Astrocyte (in vitro differentiated cells and primary cell): Measurements from ENCODE around the gene PMF1. TPM values are rescaled to one million over a fixed set of nuclear protein-coding genes. Genes with fewer than 3 reads are reported as not detected.
"Not testable (repeated sequence)": the region's sequence is repeated elsewhere in the genome, so short reads cannot be mapped to it uniquely, and the experiment has no call there.

Source experiments
- DNase-seq: peaks from one replicate; pipeline ENCODE4 v3.0.0-alpha.2; 2010; ENCODE audit warnings: low read depth
- FAIRE-seq: peaks from 2 replicates; lab custom pipeline; 2011; peaks lifted over from hg19 to GRCh38; lab: Jason Lieb, UNC
- H2AFZ ChIP-seq: 2 replicates; pipeline ENCODE4 v1.6.0; 2012; ENCODE audit warnings: low read depth, low read length, inconsistent platforms
- H3K27ac ChIP-seq: 2 replicates; pipeline ENCODE4 v1.5.1; 2011; ENCODE audit warnings: low read depth, low read length, inconsistent platforms
- H3K27me3 ChIP-seq: 2 replicates; pipeline ENCODE4 v1.6.0; 2011; ENCODE audit warnings: low read length, inconsistent platforms; ENCODE audit not compliant: insufficient read depth
- H3K36me3 ChIP-seq: 2 replicates; pipeline ENCODE4 v1.5.1; 2011; ENCODE audit warnings: low read length, inconsistent platforms; ENCODE audit not compliant: insufficient read depth
- H3K4me1 ChIP-seq: 2 replicates; pipeline ENCODE4 v1.5.1; 2011; ENCODE audit warnings: low read length, inconsistent platforms; ENCODE audit not compliant: insufficient read depth
- H3K4me2 ChIP-seq: 2 replicates; pipeline ENCODE4 v1.6.0; 2012; ENCODE audit warnings: low read length, inconsistent platforms
- H3K4me3 ChIP-seq: 2 replicates; pipeline ENCODE4 v1.5.1; 2011; ENCODE audit warnings: low read depth, mild to moderate bottlenecking, low read length, inconsistent platforms; ENCODE audit not compliant: insufficient read depth
- H3K79me2 ChIP-seq: 2 replicates; pipeline ENCODE4 v1.6.0; 2012; ENCODE audit warnings: mild to moderate bottlenecking, low read length, inconsistent platforms; ENCODE audit not compliant: insufficient read depth
- H3K9ac ChIP-seq: 2 replicates; pipeline ENCODE4 v1.6.0; 2012; ENCODE audit warnings: mild to moderate bottlenecking, low read length, inconsistent platforms
- H3K9me3 ChIP-seq: 2 replicates; pipeline ENCODE4 v1.5.1; 2012; ENCODE audit warnings: low read depth, mild to moderate bottlenecking, low read length, inconsistent platforms; ENCODE audit not compliant: insufficient read depth
- H4K20me1 ChIP-seq: 2 replicates; pipeline ENCODE4 v1.6.0; 2012; ENCODE audit warnings: low read length, inconsistent platforms; ENCODE audit not compliant: insufficient read depth
- H3K27ac Mint-ChIP-seq: one replicate; pipeline ENCODE4 v1.8.0; 2021; ENCODE audit warnings: mild to moderate bottlenecking, mixed read lengths; ENCODE audit not compliant: unreplicated experiment
- H3K27me3 Mint-ChIP-seq: one replicate; pipeline ENCODE4 v1.8.0; 2021; ENCODE audit warnings: low read depth, mixed read lengths; ENCODE audit not compliant: unreplicated experiment
- H3K36me3 Mint-ChIP-seq: one replicate; pipeline ENCODE4 v1.8.0; 2021; ENCODE audit warnings: low read depth, mixed read lengths; ENCODE audit not compliant: unreplicated experiment
- H3K4me1 Mint-ChIP-seq: one replicate; pipeline ENCODE4 v1.8.0; 2021; ENCODE audit warnings: low read depth, mixed read lengths; ENCODE audit not compliant: unreplicated experiment
- H3K4me3 Mint-ChIP-seq: one replicate; pipeline ENCODE4 v1.8.0; 2021; ENCODE audit warnings: mild to moderate bottlenecking, moderate library complexity, mixed read lengths; ENCODE audit not compliant: unreplicated experiment
- H3K9me3 Mint-ChIP-seq: one replicate; pipeline ENCODE4 v1.8.0; 2021; ENCODE audit warnings: mild to moderate bottlenecking, mixed read lengths; ENCODE audit not compliant: unreplicated experiment
- EZH2 ChIP-seq: IDR thresholded peaks from 2 replicates; pipeline ENCODE4 v1.6.1; 2012; ENCODE audit warnings: mild to moderate bottlenecking, low read length, inconsistent platforms; ENCODE audit not compliant: insufficient read depth
- total RNA-seq: library from RNA; stranded (reverse); gene quantifications from 2 replicates; pipeline ENCODE4 v1.2.1, GENCODE V29; 2021
- TF ChIP-seq, protein P1 (sequence below): IDR thresholded peaks from 2 replicates; pipeline ENCODE4 v1.5.1; 2011; ENCODE audit warnings: low read depth, mild to moderate bottlenecking, inconsistent platforms, low read length, moderate library complexity; ENCODE audit not compliant: insufficient read depth

PMF1 gene
- total RNA-seq, 1 donor from 2014 or later: 29.9 TPM

DNA sequence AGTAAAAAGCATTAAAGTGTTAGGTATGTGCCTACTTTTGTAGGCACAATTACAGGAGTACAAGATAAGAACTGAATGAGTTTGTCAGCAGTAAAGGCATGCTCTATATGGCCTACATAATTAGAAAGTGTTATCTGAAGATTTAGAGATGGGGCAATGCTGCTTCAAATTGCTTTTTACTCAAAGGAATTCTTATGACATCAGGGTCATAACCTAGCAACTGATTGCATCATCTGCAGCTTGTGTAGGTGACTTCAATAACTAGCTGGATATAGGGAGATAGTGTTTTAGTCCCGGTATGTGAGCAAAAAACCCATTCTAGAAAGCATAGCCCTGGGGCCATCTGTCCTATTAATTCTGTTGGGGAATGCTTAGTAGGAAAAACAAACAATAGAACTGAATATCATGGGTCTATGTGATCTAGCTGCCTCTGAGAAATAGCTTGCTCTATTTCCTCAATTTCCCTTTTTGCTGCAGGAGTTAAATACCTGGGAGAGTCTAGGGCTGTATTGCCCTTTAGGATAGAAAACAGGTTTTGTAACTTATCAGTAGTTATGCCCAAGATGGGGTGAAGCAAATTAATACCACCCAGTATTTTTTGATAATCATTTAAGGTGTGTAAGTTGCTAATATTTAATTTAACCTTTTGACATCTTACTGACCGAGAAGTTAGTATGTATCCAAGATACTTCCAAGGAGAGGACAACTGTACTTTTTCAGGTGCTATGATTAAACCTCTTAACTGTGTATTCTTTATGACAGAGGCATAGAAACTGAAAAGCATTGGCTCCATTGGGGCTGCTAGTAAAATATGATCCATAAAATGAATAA lies 26.2 kb upstream of the PMF1 start:
- not testable (repeated sequence) for H3K36me3 Mint-ChIP-seq, H3K79me2 ChIP-seq, H3K4me1 ChIP-seq, DNase-seq, H3K27ac ChIP-seq, H3K9ac ChIP-seq, H3K27ac Mint-ChIP-seq, H4K20me1 ChIP-seq, H2AFZ ChIP-seq, H3K4me3 ChIP-seq, H3K4me3 Mint-ChIP-seq, H3K9me3 Mint-ChIP-seq, H3K27me3 Mint-ChIP-seq, H3K27me3 ChIP-seq, H3K9me3 ChIP-seq, H3K36me3 ChIP-seq, FAIRE-seq, H3K4me1 Mint-ChIP-seq, H3K4me2 ChIP-seq

DNA sequence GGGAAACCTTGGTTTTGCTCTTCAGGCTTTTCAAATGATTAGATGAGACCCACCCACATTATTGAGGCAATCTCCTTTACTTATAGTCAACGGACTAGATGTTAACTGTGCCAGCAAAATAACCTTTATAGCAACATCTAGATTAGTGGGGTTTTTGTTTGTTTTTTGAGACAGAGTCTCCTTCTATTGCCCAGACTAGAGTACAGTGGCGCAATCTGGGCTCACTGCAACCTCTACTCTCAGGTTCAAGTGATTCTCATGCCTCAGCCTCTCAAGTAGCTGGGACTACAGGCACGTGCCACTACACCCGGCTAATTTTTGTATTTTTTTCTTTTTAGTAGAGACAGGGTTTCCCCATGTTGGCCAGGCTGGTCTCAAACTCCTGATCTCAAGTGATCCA lies 22.5 kb upstream of the PMF1 start:
- not testable (repeated sequence) for H3K27ac Mint-ChIP-seq, H3K27me3 Mint-ChIP-seq, H2AFZ ChIP-seq, H3K9ac ChIP-seq, H3K9me3 ChIP-seq, H3K4me1 Mint-ChIP-seq, H3K27ac ChIP-seq, H3K4me2 ChIP-seq, H3K4me3 Mint-ChIP-seq, H3K27me3 ChIP-seq, FAIRE-seq, H3K4me3 ChIP-seq, H3K9me3 Mint-ChIP-seq, DNase-seq, H3K36me3 ChIP-seq, H3K36me3 Mint-ChIP-seq
- peaks cover 10% of the 10 kb centered on the region for H3K4me1 ChIP-seq
- H4K20me1 ChIP-seq: peaks cover 10% of the 10 kb centered on the region
- H3K79me2 ChIP-seq: peaks cover 12% of the 10 kb centered on the region

DNA sequence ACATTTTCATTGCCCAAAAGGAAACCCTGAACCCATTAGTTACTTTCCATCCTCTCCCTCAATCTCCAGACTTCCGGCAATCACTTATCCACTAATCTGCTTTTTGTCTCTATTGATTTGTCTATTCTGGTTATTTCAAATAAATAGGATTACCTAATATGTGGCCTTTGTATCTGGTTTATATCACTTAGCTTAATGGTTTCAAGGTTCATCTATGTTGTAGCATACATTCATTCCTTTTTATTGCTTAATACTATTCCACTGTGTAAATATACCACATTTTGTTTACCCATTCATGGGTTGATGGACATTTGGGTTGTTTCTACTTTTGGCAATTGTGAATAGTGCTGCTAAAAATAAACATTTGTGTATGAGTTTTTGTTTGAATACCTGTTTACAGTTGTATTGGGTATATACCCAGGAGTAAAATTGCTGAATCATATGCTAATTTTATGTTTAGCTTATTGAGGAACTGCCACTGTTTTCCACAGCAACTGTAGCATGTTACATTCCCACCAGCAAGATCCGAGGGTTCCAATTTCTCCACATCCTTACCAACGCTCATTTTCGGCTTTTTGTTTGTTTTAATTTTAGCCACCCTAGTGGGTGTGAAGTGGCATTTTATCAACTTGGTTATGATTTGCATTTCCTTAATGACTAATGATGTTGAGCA lies 21.4 kb upstream of the PMF1 start:
- FAIRE-seq (no peak), DNase-seq (no peak)
- no peak for TF ChIP-seq EZH2
- TF ChIP-seq, protein P1, sequence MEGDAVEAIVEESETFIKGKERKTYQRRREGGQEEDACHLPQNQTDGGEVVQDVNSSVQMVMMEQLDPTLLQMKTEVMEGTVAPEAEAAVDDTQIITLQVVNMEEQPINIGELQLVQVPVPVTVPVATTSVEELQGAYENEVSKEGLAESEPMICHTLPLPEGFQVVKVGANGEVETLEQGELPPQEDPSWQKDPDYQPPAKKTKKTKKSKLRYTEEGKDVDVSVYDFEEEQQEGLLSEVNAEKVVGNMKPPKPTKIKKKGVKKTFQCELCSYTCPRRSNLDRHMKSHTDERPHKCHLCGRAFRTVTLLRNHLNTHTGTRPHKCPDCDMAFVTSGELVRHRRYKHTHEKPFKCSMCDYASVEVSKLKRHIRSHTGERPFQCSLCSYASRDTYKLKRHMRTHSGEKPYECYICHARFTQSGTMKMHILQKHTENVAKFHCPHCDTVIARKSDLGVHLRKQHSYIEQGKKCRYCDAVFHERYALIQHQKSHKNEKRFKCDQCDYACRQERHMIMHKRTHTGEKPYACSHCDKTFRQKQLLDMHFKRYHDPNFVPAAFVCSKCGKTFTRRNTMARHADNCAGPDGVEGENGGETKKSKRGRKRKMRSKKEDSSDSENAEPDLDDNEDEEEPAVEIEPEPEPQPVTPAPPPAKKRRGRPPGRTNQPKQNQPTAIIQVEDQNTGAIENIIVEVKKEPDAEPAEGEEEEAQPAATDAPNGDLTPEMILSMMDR: no peak
- peaks cover 10% of the 10 kb centered on the region for H3K4me1 ChIP-seq
- H4K20me1 ChIP-seq: peaks cover 22% of the 10 kb centered on the region
- Mint-ChIP-seq H3K27ac (no peak overlapping the region), H3K4me3 (no peak overlapping the region), H3K36me3 (peaks cover 4% of the 10 kb centered on the region), H3K4me1 (peaks cover 5% of the 10 kb centered on the region), H3K9me3 (peaks cover 7% of the 10 kb centered on the region), H3K27me3 (no peaks in the 10 kb centered on the region)
- H3K27me3 ChIP-seq: no peaks in the 10 kb centered on the region
- H3K4me2 ChIP-seq: no peak overlapping the region
- peaks cover 24% of the 10 kb centered on the region for H3K79me2 ChIP-seq
- H2AFZ ChIP-seq: no peak overlapping the region
- no peak overlapping the region for H3K9ac ChIP-seq
- peaks cover 4% of the 10 kb centered on the region for H3K9me3 ChIP-seq
- no peak overlapping the region for H3K27ac ChIP-seq
- no peak overlapping the region for H3K4me3 ChIP-seq
- no peaks in the 10 kb centered on the region for H3K36me3 ChIP-seq
